Cerebellar nuclear complex (tissue), 1 donor: ENCODE measurements around the gene RTCB.
A peak's percentile ranks its signal among the peaks of the same experiment; 100 is the strongest.

ENCODE experiments used
- DNase-seq, 2 experiments: peaks; one replicate each; lab custom pipeline; 2025; lab: John Stamatoyannopoulos, UW

The RTCB gene

DNA sequence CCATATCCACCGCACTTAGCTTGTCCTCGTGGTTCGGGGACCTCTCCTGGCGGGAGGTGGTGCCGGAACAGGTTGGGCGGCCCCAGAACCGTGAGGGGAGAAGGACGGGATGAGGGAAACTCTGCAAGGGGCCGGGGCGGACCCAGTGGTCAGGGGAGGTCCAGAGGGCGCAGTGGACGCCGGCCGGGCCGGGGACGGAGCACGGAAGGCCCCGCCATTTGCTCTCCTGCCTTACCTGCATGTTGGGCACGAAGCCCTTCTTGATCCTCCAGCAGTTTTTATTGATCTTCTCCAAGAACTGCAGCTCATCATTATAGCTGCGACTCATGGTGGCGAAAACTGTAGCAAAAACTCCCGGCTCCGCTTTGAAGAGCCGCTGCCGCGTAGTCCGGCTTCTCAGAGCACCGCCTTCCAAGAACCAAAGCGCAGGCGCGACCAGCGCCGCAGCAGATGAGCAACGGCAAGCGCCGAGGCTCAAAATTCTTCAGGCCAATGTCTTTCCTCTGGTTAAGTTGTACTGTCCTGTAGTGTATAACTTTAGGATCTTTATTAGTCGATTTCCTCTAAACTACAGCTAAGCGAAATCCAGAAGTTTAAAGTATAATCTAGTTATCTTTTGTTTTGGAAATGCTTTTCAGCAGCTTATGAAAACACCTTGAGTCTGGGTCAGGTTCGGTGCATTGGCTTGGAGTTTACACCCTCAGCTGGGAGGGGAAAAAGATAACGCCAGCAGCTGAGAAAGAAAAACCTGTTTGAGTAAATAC is at the start of gene RTCB:
Gene RTCB, minus strand, starts transcription at position 419 of the 764 bp plus-strand sequence. Its CDS starts 91 bp downstream, at position 328.
- DNase-seq: peak in 1 of 2 experiments; percentile 63

DNA sequence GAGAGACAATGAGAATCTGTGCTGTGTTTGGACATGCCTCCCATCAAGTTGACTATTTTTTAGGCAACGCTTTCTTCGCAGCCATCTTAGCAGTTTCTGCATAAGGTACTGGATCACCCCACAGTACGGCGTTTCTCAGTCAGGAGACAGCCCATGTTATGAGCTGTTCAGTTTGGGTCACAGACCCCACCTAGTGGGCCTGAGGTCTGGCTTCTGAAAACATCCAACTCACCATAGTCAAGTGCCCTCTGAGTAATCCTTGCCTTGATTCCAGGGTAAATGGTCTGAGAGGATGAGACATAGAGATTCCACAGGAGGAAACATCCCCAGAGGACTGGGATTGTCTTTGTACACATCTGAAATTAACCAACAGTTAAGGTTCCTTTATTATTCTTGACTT is 45.0 kb upstream of the RTCB start:
- no peak for DNase-seq

DNA sequence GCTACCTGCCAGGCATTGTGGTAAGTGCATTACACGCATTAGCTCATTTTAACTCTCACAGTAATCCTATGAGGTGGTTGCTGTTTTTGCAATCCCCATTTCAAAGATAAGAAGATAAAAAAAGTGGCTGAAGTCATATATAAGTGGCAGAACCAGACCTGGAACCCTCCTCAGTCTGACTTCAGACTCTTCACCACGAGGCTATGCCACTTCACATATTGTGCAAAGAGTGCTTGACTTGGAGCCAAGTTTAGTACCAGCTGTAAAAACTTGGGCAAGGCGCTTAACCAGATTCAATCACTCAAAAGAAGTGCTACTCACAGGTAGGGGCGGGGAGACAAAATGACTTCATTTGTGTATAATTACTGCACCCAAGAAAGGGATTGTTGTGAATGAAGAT is 36.9 kb upstream of the RTCB start:
- DNase-seq: no peak

DNA sequence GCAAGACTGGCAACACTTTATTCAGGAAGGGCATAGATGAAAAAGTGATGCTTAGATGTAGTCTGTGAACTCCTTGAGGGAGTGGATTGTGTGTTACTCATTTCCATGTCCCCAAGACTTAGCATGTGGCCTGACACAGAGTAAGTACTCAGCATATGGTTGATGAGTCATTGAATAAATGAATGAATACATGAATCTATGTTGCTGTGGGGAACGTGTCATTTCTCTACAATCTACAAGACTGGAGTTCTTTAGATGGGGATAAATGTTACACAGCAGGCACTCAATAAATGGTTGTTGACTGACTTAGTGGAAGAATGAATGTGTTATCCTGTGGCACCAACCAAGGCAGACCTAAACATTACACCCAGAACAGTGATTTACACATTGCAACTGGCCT is 34.3 kb upstream of the RTCB start:
- DNase-seq: no peak

DNA sequence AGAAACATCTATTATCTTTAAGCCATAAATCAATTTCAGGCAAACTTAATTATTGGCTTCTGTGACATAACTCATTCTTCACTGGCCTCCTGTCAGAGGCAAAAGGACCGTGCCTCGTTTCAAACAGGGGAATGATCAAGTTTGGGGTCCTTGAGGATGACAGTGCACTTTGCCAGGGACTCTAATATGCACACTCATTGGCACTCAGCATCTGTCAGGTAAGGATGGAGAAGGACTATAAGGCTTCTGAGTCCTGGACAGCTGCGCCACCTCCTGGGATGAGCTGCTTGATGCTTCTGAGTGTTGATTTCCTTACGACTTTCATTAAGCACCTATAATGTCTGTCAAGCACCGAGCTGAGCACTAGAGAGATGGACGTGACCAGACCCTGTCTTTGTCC is 32.0 kb upstream of the RTCB start:
- no peak for DNase-seq

DNA sequence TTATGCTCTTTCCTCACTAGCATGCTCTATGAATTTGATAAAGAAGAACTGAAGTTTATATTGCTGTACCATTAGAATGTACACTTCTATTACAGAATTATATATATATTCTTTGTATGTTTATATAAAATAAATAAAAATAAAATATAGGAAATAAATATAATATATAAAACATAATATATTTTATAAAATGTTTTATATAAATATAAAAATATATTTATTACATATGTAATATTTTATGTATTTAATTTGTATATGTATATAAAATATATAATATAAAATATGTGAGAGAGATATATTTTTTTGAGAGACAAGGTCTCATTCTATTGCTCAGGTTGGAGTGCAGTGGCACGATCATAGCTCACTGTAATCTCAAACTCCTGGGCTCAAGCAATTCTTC is 18.3 kb upstream of the RTCB start:
- no peak for DNase-seq

DNA sequence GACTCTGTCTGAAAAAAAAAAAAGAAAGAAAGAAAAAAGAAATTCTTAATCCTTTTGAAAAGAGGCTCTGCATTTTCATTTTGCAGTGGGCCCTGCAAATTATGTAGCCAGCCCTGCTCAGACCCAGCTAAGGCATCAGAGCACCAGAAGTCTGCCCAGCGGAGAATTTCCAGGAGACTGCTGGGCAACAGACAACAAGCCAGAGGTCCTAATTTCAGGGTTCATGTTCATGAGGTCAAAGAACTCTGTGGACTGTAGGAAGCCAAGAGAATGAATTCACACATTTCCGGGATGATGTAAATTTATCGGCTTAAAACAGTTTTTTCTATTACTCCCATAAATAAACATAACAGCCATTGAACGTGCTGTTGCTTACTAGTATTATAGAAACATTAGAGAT is 14.8 kb upstream of the RTCB start:
- no peak for DNase-seq

DNA sequence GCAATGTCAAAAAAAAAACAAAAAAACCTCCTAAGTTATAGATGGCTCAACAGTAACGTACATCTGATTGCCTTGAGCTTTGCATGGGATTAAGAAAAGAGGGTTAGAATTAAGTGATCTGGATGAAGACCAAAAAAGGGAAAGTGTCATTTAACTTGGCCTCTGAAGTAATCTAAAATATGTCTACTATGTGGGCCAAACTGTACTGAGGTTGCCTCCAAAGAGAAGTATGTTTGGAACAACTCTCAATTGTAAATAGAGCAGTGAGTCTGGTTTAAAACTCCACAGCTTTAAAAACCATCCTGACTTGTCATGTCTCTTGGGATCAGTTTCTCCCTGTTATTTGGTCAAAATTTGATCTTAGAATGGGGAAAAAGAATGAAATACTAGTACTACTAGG is 11.6 kb upstream of the RTCB start:
- no peak for DNase-seq

DNA sequence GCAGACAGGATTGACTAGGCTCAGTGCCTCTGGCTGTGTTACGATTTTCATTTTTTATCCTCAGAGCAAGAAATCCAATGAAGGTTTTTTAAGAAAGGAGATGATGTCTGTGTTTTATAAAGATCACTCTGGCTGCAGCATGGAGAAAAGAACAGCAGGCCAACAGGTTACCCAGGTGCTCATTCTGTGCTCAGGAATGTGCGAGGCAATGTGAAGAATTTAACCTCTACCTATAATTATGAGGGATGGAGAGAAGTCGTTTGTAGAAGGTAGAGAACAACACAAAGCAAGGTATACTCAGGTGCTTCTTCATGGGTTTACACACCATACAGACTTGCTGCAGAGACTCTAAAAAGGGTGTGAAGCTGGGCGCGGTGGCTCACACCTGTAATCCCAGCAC is 10.0 kb upstream of the RTCB start:
- no peak for DNase-seq

DNA sequence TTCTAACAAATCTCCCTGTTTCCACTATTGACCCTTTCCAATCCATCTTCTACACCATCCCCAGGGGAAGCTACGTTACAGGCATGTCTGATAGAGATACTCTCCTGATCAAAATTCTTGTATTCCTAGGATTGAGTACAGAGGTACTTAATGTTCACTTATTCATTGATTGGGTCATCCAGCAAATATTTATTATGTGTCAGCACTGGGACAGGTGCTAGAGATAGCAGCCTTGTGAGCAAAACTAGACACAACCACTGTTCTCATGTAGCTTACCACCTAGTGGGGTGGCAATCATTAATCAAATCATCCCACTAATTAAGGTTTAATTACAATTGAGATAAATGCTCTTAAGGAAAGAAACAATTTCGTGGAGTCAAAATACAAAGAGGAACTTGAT is 9.4 kb upstream of the RTCB start:
- no peak for DNase-seq

DNA sequence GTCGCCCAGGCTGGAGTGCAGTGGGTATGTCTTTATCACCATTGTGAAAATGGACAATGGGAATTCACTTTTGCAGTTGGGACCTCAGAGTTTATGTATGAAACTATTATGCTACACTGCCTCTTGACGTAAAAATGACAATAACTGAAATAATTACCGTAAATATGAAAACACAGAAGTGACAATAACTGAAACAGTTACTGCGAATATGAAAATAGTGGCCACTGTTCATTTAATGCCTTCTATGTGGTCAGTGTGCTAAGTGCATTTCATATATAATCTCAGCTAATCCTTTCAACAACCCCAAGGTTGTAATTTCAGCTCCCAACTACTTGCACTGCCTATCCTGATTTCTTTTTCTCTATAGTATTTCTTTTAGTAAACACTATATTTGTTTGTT is 5.9 kb upstream of the RTCB start:
- DNase-seq: no peak

DNA sequence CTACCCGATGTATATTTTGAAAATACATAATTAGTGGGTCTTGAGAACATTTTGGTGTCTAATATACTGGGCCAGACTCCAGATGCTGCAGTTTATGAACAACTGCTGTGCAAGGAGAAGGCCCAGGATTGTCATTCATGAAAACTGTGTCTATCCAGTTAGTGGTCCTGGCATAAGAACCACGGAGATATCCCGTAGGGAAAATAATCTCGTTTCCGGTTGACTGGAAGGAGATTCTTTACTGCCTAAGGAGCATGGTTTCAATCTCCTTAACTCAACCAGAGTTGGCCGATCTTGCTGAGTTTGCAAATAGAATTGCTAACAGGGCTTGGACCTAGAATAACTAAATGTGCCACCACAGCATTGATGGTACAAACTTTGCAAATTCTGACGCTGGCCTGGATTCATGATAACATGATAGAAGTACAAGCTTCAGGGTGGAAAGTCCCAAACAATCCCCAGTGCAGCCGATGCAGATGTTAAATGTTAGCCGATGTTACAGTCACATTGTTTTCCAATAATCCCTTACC is 4.6 kb upstream of the RTCB start:
- DNase-seq: no peak

DNA sequence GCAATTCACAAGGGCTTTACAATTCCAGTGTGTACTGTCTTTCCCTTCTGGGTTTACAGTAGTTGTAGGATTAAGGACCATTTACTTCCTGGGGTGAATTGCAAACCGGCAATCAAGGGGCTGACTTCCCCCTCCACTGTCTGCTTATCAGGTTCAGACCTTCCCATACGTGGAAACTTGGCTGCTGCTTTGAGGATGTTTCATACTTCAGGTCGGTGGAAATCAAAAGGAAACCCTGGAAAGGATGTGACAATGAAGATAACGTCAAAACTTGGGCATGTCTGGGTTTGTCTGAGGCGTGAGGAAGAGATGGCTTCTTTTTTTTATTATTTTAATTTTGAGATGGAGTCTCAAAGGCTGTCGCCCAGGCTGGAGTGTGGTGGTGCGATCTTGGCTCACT is 2.1 kb upstream of the RTCB start:
- DNase-seq: no peak

DNA sequence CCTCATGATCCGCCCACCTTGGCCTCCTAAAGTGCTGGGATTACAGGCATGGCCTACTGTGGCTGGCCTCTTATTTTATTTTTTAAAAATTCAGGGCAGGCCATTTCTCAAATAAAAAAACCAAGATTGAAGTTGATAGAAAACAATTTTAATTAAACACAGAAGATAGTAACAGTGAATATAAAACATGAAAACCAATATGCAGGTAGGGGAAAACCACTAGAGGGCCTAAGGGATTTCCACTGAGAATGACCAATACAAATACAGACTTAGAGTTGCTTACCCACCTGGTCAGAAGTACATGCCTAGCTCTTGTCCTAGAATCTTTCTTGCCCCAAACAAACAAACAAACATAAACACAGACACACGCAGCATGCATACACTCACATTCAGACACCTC is 1.7 kb upstream of the RTCB start:
- no peak for DNase-seq

DNA sequence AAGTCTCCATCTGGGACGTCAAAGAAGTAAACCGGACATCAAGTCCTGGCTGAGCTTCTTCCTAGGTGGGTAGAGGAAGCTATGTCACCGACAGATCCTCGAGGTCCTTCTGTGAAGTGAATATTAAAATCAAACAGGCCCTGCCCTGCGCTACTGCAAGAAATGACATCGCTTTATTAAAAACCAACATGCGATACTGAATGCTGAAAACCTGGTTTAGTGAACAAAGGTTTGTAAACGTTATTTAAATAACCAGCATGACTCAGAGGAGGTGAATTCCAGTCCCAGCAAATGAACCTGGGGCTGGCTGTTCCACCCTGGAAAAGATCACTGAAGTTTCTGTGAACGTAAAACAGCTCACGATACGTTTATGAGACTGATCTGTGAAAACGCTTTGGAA is 645 bp downstream of the RTCB start:
- no peak for DNase-seq

DNA sequence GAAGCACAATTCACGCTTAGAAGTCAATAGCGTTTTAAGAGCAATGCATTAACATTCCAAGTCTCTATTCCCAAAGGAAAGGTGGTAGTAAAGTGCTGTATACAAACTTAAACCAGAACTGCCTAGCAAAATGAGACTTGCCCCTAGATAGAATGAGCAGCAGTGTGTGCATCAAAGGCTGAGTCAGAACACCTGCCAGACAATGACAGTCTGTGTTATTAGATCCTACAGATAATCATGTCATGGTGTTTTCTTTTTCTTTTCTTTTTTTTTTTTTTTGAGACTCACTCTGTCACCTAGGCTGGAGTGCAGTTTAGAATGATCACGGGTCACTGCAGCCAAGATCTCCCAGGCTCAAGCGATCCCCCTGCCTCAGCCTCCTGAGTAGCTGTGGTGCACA is 1.6 kb downstream of the RTCB start:
- no peak for DNase-seq

DNA sequence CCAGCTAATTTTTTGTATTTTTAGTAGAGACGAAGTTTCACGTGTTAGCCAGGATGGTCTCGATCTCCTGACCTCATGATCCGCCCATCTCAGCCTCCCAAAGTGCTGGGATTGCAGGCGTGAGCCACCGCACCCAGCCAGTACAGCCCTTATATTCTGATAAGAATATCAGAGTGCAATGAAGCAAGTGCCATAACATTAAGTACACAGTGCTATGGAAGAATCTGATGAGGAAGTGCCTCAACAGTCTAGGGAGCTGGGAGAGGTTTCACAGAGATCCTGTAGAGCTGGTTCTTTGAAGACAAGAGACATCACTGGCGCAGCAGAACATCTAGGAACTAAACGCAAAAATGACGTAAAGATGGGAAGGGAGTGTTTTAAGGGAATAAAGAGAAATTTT is 2.1 kb downstream of the RTCB start:
- DNase-seq: no peak

DNA sequence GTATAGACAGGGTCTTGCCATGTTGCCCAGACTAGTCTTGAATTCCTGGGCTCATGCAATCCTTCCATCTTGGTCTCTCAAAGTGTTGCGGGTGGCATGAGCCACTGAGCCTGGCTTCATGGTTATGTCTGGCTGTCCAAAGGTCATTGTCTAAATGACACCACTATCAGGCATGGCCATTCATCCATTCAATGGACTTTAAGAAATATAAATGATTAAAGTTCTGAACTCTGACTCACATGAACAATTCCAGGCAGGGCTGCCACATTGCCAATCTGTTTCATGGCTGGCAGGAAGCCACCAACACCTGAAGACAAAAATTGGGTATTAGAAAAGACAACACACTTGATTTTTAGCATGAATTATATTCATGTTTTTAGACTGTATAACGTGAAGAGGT is 4.1 kb downstream of the RTCB start:
- no peak for DNase-seq

DNA sequence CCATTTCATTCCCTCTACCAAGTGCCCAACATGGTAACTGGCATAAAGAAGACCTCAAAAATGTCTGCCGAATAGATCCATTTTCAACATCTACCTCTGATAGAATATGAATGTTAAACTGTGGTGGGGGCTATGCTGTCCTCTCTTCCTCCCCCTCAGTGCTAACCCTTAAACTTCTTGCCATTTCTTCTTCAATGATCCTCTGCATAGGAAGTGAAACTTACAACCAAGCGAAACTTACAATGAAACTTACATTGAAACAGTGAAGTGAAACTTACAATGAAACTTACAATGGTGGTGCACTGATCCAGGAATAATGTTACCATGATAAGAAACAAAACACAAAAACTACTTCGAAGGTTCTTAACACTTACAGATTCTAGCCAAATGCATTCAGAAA is 4.7 kb downstream of the RTCB start:
- DNase-seq: no peak

DNA sequence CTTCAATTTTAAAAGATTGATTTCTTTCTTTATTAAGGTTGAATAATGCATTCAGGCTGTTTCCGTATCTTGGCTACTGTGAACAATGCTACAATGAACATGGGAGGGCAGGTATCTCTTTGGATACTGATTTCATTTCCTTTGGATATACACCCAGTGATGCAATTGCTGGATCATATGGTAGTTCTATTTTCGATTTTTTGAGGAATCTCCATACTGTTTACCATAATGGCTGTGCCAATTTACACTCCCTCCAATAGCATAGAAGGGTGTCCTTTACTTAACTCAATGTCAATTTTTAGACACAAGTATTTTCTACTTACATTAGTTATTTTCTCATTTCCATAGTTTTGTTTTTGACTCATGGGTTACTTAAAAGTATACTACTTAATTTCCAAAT is 8.0 kb downstream of the RTCB start:
- no peak for DNase-seq

DNA sequence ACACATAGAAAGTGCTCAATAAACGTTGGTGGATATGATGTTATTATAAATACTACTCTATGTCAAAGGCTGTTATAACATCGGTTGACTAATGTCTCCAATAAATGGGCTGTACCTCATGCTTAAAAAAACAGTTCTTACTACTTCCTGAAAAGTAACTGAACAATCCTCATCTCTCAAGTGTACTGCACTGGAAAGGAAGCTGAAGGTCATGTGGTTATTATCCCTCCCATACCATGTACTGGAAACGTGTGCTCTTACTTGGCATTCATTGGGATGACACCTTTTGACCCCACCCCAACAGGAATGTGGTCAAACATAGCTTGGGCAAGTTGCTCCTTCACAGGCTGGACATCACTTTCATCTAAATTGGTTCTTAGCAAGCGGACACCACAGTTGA is 10.6 kb downstream of the RTCB start:
- no peak for DNase-seq

DNA sequence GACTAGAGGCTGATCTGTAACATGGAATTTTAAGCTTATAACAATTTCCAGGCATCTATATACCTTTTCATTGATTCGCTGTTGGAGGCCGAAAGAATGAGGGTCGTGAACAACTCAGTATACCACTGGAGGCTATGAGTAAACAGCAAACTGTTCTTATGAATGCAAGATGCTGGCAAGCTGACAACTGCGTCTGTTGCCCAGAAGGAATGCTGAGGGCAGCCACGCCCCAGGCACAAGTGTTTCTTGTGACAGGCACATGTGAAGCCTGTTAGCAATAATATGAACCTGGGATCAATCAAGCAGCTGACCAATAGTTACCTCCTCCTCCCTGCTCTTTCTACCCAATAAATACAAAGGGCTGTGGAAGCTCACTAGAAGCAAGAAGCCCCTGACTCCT is 15.3 kb downstream of the RTCB start:
- no peak for DNase-seq

DNA sequence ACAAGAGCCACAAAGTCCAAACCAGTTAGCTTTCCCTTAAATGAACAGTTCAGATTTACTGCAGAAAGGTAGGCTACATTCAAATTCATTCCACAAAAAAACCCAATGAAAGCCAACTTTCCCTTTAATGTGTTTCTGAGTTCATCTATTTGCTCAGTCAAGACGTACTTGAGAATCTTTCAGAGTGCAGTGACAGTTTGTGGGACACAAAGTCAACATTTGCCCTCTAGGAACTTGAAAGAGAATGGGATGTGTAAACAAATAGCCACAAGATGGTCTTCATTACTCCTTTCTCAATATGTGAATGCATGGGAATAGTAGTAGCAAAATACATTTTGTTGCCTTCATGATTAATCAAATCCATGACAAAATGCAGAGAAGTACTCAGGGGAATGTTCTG is 15.8 kb downstream of the RTCB start:
- no peak for DNase-seq

DNA sequence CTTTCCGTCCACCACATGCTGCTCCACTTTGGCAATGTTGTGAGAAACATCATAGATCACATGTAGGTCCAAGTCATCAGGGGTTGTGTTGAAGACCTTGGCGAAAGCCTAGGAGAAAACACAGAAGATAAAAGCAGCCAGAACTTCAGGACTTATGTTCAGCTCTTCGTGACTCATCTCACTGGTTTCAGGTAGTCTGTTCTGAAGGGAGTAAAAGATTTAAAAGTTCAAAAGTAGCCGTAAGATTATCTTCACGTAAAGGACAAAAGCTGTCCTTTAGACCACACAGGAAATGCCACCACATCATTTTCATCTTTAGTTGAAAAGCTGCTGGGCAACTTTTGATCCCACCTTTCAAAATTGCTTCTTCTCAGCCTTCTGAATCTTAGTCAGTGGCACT is 16.9 kb downstream of the RTCB start:
- DNase-seq: no peak
